GM23338 (cell line): ENCODE results near the gene MYLK. TPM values are rescaled to one million over a fixed set of nuclear protein-coding genes. Genes with fewer than 3 reads are reported as not detected.
"Not testable (repeated sequence)": the region's sequence is repeated elsewhere in the genome, so short reads cannot be mapped to it uniquely, and the experiment has no call there.

Experiments
- ATAC-seq: fragments of 200-7000 bp; cut with Tn5 transposase; 3 replicates; pipeline ENCODE4 v1.9.1; 2020
- DNase-seq: peaks from one replicate; pipeline ENCODE4 v3.0.0-alpha.2; 2015; ENCODE audit warnings: low spot score
- H2AFZ ChIP-seq: fragments of 200-600 bp; sonication (generic); 2 replicates; pipeline ENCODE4 v1.8.0; 2016; ENCODE audit warnings: antibody characterized with exemption, mild to moderate bottlenecking, moderate library complexity
- H3F3A ChIP-seq: fragments of 200-600 bp; sonication (generic); replicated peaks from 2 replicates; pipeline ENCODE4 v1.8.0; 2017; ENCODE audit warnings: antibody characterized with exemption, mixed run types, low read depth
- H3K27ac ChIP-seq: fragments of 200-600 bp; sonication (generic); 2 replicates; pipeline ENCODE4 v1.6.1; 2016; ENCODE audit warnings: low read depth
- H3K27me3 ChIP-seq: fragments of 200-600 bp; sonication (generic); 2 replicates; pipeline ENCODE4 v1.8.0; 2016; ENCODE audit warnings: mild to moderate bottlenecking, mixed run types, moderate library complexity; ENCODE audit not compliant: insufficient read depth
- H3K36me3 ChIP-seq: fragments of 200-600 bp; sonication (generic); 2 replicates; pipeline ENCODE4 v1.8.0; 2016; ENCODE audit warnings: mild to moderate bottlenecking; ENCODE audit not compliant: insufficient read depth
- H3K4me1 ChIP-seq: fragments of 200-600 bp; sonication (generic); 2 replicates; pipeline ENCODE4 v1.8.0; 2016; ENCODE audit warnings: mild to moderate bottlenecking, moderate library complexity; ENCODE audit not compliant: insufficient read depth
- H3K4me2 ChIP-seq: fragments of 200-600 bp; sonication (generic); 2 replicates; pipeline ENCODE4 v1.7.1; 2017; ENCODE audit warnings: mixed run types
- H3K4me3 ChIP-seq: fragments of 200-600 bp; sonication (generic); 2 replicates; pipeline ENCODE4 v1.6.1; 2016; ENCODE audit warnings: mixed run types
- H3K79me2 ChIP-seq: fragments of 200-600 bp; sonication (generic); replicated peaks from 2 replicates; pipeline ENCODE4 v1.8.0; 2017; ENCODE audit warnings: mild to moderate bottlenecking; ENCODE audit not compliant: insufficient read depth
- H3K9me2 ChIP-seq: fragments of 200-600 bp; sonication (generic); 2 replicates; pipeline ENCODE4 v1.8.0; 2017; ENCODE audit not compliant: insufficient read depth
- H4K20me1 ChIP-seq: fragments of 200-600 bp; sonication (generic); replicated peaks from 2 replicates; pipeline ENCODE4 v1.8.0; 2017; ENCODE audit warnings: mild to moderate bottlenecking; ENCODE audit not compliant: insufficient read depth
- H3K27ac Mint-ChIP-seq: 2 replicates; pipeline ENCODE4 v1.8.0; 2020; ENCODE audit warnings: inconsistent platforms, mild to moderate bottlenecking, moderate library complexity, mixed read lengths
- H3K27me3 Mint-ChIP-seq: 3 replicates; pipeline ENCODE4 v1.8.0; 2022; ENCODE audit warnings: low read depth, mild to moderate bottlenecking, moderate library complexity, mixed read lengths, inconsistent platforms; ENCODE audit not compliant: insufficient read depth, poor library complexity
- H3K36me3 Mint-ChIP-seq: 3 replicates; pipeline ENCODE4 v1.8.0; 2021; ENCODE audit warnings: low read depth, mild to moderate bottlenecking, inconsistent platforms, moderate library complexity, mixed read lengths
- H3K4me1 Mint-ChIP-seq: 3 replicates; pipeline ENCODE4 v1.8.0; 2020; ENCODE audit warnings: mild to moderate bottlenecking, inconsistent platforms, mixed read lengths
- H3K4me3 Mint-ChIP-seq: 3 replicates; pipeline ENCODE4 v1.8.0; 2021; ENCODE audit warnings: moderate library complexity, mild to moderate bottlenecking, inconsistent platforms, mixed read lengths
- H3K9me3 Mint-ChIP-seq: 3 replicates; pipeline ENCODE4 v1.8.0; 2020; ENCODE audit warnings: moderate library complexity, mild to moderate bottlenecking, inconsistent platforms, mixed read lengths
- CREB1 ChIP-seq: fragments of 250-450 bp; sonication (Bioruptor Pico); IDR thresholded peaks from 2 replicates; pipeline ENCODE4 v1.5.0; 2020; ENCODE audit warnings: low read depth, mild to moderate bottlenecking, moderate library complexity
- ETS1 ChIP-seq: IDR thresholded peaks from 2 replicates; pipeline ENCODE4 v1.6.1; 2016; ENCODE audit warnings: antibody characterized with exemption
- EZH2phosphoT487 ChIP-seq: fragments of 200-600 bp; sonication (generic); IDR thresholded peaks from one replicate; pipeline ENCODE4 v1.8.1; 2018; ENCODE audit warnings: antibody characterized with exemption; ENCODE audit not compliant: unreplicated experiment
- JUNB ChIP-seq: IDR thresholded peaks from one replicate; pipeline ENCODE4 v1.6.1; 2016; ENCODE audit warnings: antibody characterized with exemption; ENCODE audit not compliant: unreplicated experiment
- NANOG ChIP-seq: IDR thresholded peaks from 2 replicates; pipeline ENCODE4 v1.6.1; 2016; ENCODE audit warnings: antibody characterized with exemption, borderline replicate concordance
- POLR2AphosphoS5 ChIP-seq: IDR thresholded peaks from 2 replicates; pipeline ENCODE4 v1.6.1; 2016; ENCODE audit warnings: antibody characterized with exemption, low read depth
- STAT1 ChIP-seq: IDR thresholded peaks from one replicate; pipeline ENCODE4 v1.6.1; 2016; ENCODE audit warnings: antibody characterized with exemption; ENCODE audit not compliant: unreplicated experiment
- ZNF114 ChIP-seq: fragments of 250-450 bp; sonication (Bioruptor Pico); IDR thresholded peaks from 2 replicates; pipeline ENCODE4 v1.5.0; 2020; ENCODE audit warnings: mild to moderate bottlenecking, moderate library complexity
- ZNF331 ChIP-seq: fragments of 250-450 bp; sonication (Bioruptor Pico); IDR thresholded peaks from 2 replicates; pipeline ENCODE4 v1.5.0; 2020; ENCODE audit warnings: low read depth, mild to moderate bottlenecking, moderate library complexity
- ZNF462 ChIP-seq: fragments of 250-450 bp; sonication (Bioruptor Pico); IDR thresholded peaks from 2 replicates; pipeline ENCODE4 v1.5.0; 2020; ENCODE audit warnings: mild to moderate bottlenecking, moderate library complexity
- polyA plus RNA-seq: library from polyadenylated mRNA; unstranded; fragments of >200 nt; fragmentation: Nextera tagmentation; extraction: Ambion mirVana; gene quantifications from 2 replicates; pipeline ENCODE4 v1.2.1, GENCODE V29; 2016
- total RNA-seq: library from RNA; depleted of rRNA; stranded (reverse); fragments of >200 nt; shearing (Covaris generic); gene quantifications from 2 replicates; pipeline ENCODE4 v1.2.3, GENCODE V29; 2014
- TF ChIP-seq, protein P1 (sequence below), 2 experiments: fragments of 200-600 bp in 1 of 2; sonication (generic) in 1 of 2; conservative IDR thresholded peaks; 2 replicates each; pipeline versions ENCODE4 v1.5.1 to v1.6.1; 2016 to 2017; ENCODE audit warnings: antibody characterized with exemption in 2 of 2, low read depth in 2 of 2, mild to moderate bottlenecking in 2 of 2, moderate library complexity in 1 of 2

MYLK gene
- total and polyA plus RNA-seq, 2 experiments from 2014 or later: 11.5 to 17.9 TPM

GRCh38 chr3:123707641-123708040, 176.5 kb downstream of the MYLK start:
- not testable (repeated sequence) for H2AFZ ChIP-seq, H3K4me3 Mint-ChIP-seq, H4K20me1 ChIP-seq, H3K4me1 ChIP-seq, H3K36me3 ChIP-seq, H3K4me2 ChIP-seq, H3K27me3 Mint-ChIP-seq, ATAC-seq, H3K36me3 Mint-ChIP-seq, H3K27ac Mint-ChIP-seq, H3F3A ChIP-seq, H3K9me3 Mint-ChIP-seq, DNase-seq, H3K79me2 ChIP-seq, H3K27ac ChIP-seq, H3K4me3 ChIP-seq, H3K27me3 ChIP-seq, H3K9me2 ChIP-seq
- H3K4me1 Mint-ChIP-seq: peaks cover 12% of the 10 kb centered on the region; the same call in 2 of the 3 replicates

DNA sequence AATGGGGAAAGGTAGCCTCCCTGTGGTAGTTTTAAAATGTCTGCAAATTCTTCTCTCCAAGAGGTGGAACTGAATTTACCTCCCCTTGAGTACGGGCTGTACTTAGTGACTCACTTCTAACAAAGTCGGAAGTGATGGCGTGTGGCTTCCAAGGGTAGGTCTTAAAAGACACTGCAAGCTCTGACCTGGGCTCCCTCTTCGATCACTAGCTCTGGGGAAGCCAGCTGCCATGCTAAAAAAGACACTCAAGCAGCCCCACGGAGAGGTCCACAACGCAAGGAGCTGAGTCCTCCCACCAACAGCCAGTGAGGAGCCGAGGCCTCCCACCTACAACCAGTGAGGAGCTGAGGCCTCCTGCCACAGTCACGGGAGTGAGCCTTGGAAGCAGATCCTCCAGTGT, 177.3 kb downstream of the MYLK start:
- Histone ChIP-seq H2AFZ (no peak overlapping the region), H3K4me2 (no peak overlapping the region), H3K27ac (no peak overlapping the region), H3K9me2 (no peaks in the 10 kb centered on the region), H3F3A (no peaks in the 10 kb centered on the region), H3K79me2 (no peaks in the 10 kb centered on the region), H3K27me3 (no peaks in the 10 kb centered on the region), H3K36me3 (no peaks in the 10 kb centered on the region), H3K4me3 (no peak overlapping the region), H3K4me1 (no peaks in the 10 kb centered on the region), H4K20me1 (no peaks in the 10 kb centered on the region)
- H3K9me3 Mint-ChIP-seq: no peaks in the 10 kb centered on the region
- H3K4me1 Mint-ChIP-seq: peaks cover 6% of the 10 kb centered on the region
- no peak overlapping the region for H3K27ac Mint-ChIP-seq
- peaks cover 2% of the 10 kb centered on the region for H3K27me3 Mint-ChIP-seq
- H3K36me3 Mint-ChIP-seq: 0 out of 3 replicates have a peak, but pooled peaks cover 5% of the 10 kb centered on the region
- no peak overlapping the region for H3K4me3 Mint-ChIP-seq
- ATAC-seq (no peak), DNase-seq (no peak)
- TF ChIP-seq ZNF331 (CRISPR knock-in tag) (no peak), ZNF462 (CRISPR knock-in tag) (no peak), CREB1 (no peak), STAT1 (no peak), POLR2AphosphoS5 (no peak), JUNB (no peak), ZNF114 (CRISPR knock-in tag) (no peak), NANOG (no peak), EZH2phosphoT487 (no peak), ETS1 (no peak)
- TF ChIP-seq, protein P1, sequence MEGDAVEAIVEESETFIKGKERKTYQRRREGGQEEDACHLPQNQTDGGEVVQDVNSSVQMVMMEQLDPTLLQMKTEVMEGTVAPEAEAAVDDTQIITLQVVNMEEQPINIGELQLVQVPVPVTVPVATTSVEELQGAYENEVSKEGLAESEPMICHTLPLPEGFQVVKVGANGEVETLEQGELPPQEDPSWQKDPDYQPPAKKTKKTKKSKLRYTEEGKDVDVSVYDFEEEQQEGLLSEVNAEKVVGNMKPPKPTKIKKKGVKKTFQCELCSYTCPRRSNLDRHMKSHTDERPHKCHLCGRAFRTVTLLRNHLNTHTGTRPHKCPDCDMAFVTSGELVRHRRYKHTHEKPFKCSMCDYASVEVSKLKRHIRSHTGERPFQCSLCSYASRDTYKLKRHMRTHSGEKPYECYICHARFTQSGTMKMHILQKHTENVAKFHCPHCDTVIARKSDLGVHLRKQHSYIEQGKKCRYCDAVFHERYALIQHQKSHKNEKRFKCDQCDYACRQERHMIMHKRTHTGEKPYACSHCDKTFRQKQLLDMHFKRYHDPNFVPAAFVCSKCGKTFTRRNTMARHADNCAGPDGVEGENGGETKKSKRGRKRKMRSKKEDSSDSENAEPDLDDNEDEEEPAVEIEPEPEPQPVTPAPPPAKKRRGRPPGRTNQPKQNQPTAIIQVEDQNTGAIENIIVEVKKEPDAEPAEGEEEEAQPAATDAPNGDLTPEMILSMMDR (conservative IDR thresholded peaks at IDR 0.05; ENCODE audit: low read depth in 2 of 2): no peak
